Ovary (tissue), 9 donors: ENCODE measurements around the gene NAALADL1. TPM values are rescaled to one million over a fixed set of nuclear protein-coding genes. Genes with fewer than 3 reads are reported as not detected.

Source experiments
- DNase-seq, 5 donors: peaks; one replicate each; pipeline ENCODE4 v3.0.0-alpha.2; 2019 to 2020
- H3K27ac ChIP-seq, 2 donors: fragments of 200-600 bp; one replicate each; pipeline versions ENCODE4 v1.5.1 to v1.8.0; 2019 to 2022
- H3K27me3 ChIP-seq: fragments of 200-600 bp; one replicate; pipeline ENCODE4 v1.8.0; 2022
- H3K36me3 ChIP-seq: fragments of 200-600 bp; sonication (generic); one replicate; pipeline ENCODE4 v1.5.1; 2019
- H3K4me1 ChIP-seq: one replicate; pipeline ENCODE4 v1.8.1; 2013; ENCODE audit warnings: mild to moderate bottlenecking, moderate library complexity; ENCODE audit not compliant: insufficient read depth
- H3K4me3 ChIP-seq: fragments of 200-600 bp; sonication (generic); one replicate; pipeline ENCODE4 v1.5.1; 2017
- H3K9me3 ChIP-seq, 2 donors: fragments of 200-600 bp in 1 of 2; sonication (generic) in 1 of 2; one replicate each; pipeline versions ENCODE4 v1.5.1 to v1.8.1; 2013 to 2019; ENCODE audit warnings: mild to moderate bottlenecking in 1 of 2, moderate library complexity in 1 of 2
- CTCF ChIP-seq, 3 donors: fragments of 450-650 bp in 2 of 3; fragments of 200-600 bp in 1 of 3; IDR thresholded peaks; one replicate each; pipeline versions ENCODE4 v1.5.1 to v1.8.0; 2016 to 2022; ENCODE audit warnings: antibody characterized with exemption in 3 of 3, mild to moderate bottlenecking in 1 of 3
- EP300 ChIP-seq: sonication (generic); formaldehyde crosslinking; IDR thresholded peaks from one replicate; pipeline ENCODE4 v1.6.1; 2017; ENCODE audit warnings: antibody characterized with exemption
- POLR2A ChIP-seq: fragments of 450-650 bp; IDR thresholded peaks from one replicate; pipeline ENCODE4 v1.6.1; 2017; ENCODE audit warnings: antibody characterized with exemption, mild to moderate bottlenecking, moderate library complexity
- WGBS, 3 donors: extraction: QIAGEN DNeasy Blood & Tissue Kit in 1 of 3; methylation state at CpG; one replicate each; pipeline versions ENCODE4 v1.1.5 to v1.1.7; 2013 to 2017; 5-methylcytosine and 5-hydroxymethylcytosine counted together
- intact Hi-C, 4 donors: fragments of 100-400 bp; cut with DNase I; formaldehyde crosslinking; loops; one replicate each; pipeline versions ENCODE4 v1.11.0 to v1.15.1; 2022 to 2023
- polyA plus RNA-seq, 2 donors: library from polyadenylated mRNA; stranded (reverse); fragments of 200-250 nt in 1 of 2; fragments of 350-450 nt in 1 of 2; fragmentation: Illumina TruSeq in 1 of 2; extraction: RNeasy Lipid Tissue Mini Kit (QIAGEN cat#74804) in 1 of 2; gene quantifications; one replicate each; pipeline ENCODE4 v1.2.3, GENCODE V29; 2013 to 2014
- total RNA-seq, 7 donors: library from RNA; depleted of rRNA in 2 of 7; stranded (reverse); fragments of >200 nt in 2 of 7; fragmentation: NEBNext Ultra II Directional in 3 of 7; extraction: Animal tissue kit (Norgen Biotek cat#: 25700) in 3 of 7; gene quantifications; one replicate each; pipeline versions ENCODE4 v1.1.0 to v1.2.4, GENCODE V29; 2016 to 2023
- donor health status: DM: no; HTN: no; CAD: no; lungs with moderate emphysema.
- donor health status: DM: no; HTN: no; CAD: no.
- donor health status: Bipolar disorder and iron deficiency.
- donor health status: DM: yes; HTN: yes; CAD: no.
- donor health status: DM: no; HTN: no; CAD: no.
- donor health status: DM: yes; HTN: yes; CAD: no.

NAALADL1 gene
- total and polyA plus RNA-seq, 9 donors = 7.1 to 33.7 (median 17.6) TPM

GRCh38 chr11:65017937-65018336 is 40.4 kb downstream of the NAALADL1 start:
- H3K27me3 ChIP-seq = no peaks in the 10 kb centered on the region
- TF ChIP-seq EP300 = no peak
- TF ChIP-seq CTCF (IDR thresholded peaks at IDR 0.05) = no peak
- TF ChIP-seq POLR2A = no peak
- H3K9me3 ChIP-seq = no peaks in the 10 kb centered on the region
- H3K4me1 ChIP-seq = peaks cover 2% of the 10 kb centered on the region
- H3K4me3 ChIP-seq = no peak overlapping the region
- H3K36me3 ChIP-seq = no peaks in the 10 kb centered on the region
- intact Hi-C loops = loop anchor here in 3 of 4 donors (5.0 to 10.0 kb wide), 3 partner anchors 79 to 173 kb away; partner anchors contain the start of genes CDC42BPG (in 3 of the 3), TM7SF2 (in 1 of the 3), VPS51 (in 1 of the 3) and ZNHIT2 (in 1 of the 3)
- WGBS, 3 donors = 95 to 96% (median 96%) methylated on average over 6 of the region's 6 CpGs
- no peak overlapping the region for H3K27ac ChIP-seq
- no peak for DNase-seq

- intact Hi-C loops = loop anchor here in 3 of 4 donors (5.0 to 10.0 kb wide), 3 partner anchors 81 to 172 kb away; partner anchors contain the start of genes CDC42BPG (in 3 of the 3), TM7SF2 (in 1 of the 3), VPS51 (in 1 of the 3) and ZNHIT2 (in 1 of the 3)
- WGBS, 3 donors = 76 to 84% (median 77%) methylated on average over 4 of the region's 4 CpGs
Observed at GRCh38 chr11:65016705-65017104, 41.6 kb downstream of the NAALADL1 start.

GRCh38 chr11:65014726-65015227 is 43.6 kb downstream of the NAALADL1 start:
- TF ChIP-seq POLR2A (no peak), CTCF (IDR thresholded peaks at IDR 0.05) (no peak), EP300 (no peak)
- Histone ChIP-seq H3K9me3 (no peaks in the 10 kb centered on the region), H3K27ac (peak overlapping the region; percentile 94 to 99), H3K36me3 (no peaks in the 10 kb centered on the region), H3K27me3 (no peaks in the 10 kb centered on the region), H3K4me1 (peaks cover 2% of the 10 kb centered on the region), H3K4me3 (peak overlapping the region; percentile 56)
- no peak for DNase-seq
- WGBS, 3 donors = 27 to 31% (median 29%) methylated on average over 23 of the region's 23 CpGs
- intact Hi-C loops = loop anchor here (5.0 to 10.0 kb wide), 7 partner anchors 73 to 170 kb away; partner anchors contain the start of genes CDC42BPG (in 3 of the 4), TM7SF2 (in 2 of the 4), VPS51 (in 2 of the 4) and ZNHIT2 (in 2 of the 4)

More at GRCh38 chr11:65016705-65017104, 41.6 kb downstream of the NAALADL1 start:
- Histone ChIP-seq H3K4me1 (peaks cover 2% of the 10 kb centered on the region), H3K27me3 (no peaks in the 10 kb centered on the region), H3K4me3 (no peak overlapping the region), H3K9me3 (no peaks in the 10 kb centered on the region), H3K36me3 (no peaks in the 10 kb centered on the region), H3K27ac (no peak overlapping the region)
- no peak for DNase-seq
- no peak for TF ChIP-seq POLR2A
- TF ChIP-seq EP300 = no peak
- TF ChIP-seq CTCF (IDR thresholded peaks at IDR 0.05) = no peak

GRCh38 chr11:65013888-65014725 is 44.2 kb downstream of the NAALADL1 start, which contains the start of gene ARL2:
ARL2 (plus strand) TSS chr11:65014160; CDS start chr11:65014208, 48 bp downstream.
- Histone ChIP-seq H3K9me3 (no peaks in the 10 kb centered on the region), H3K4me3 (peak within 1 kb of the TSS; percentile 56), H3K4me1 (peaks cover 2% of the 10 kb centered on the region), H3K27ac (peak within 1 kb of the TSS; percentile 94 to 99), H3K36me3 (no peaks in the 10 kb centered on the region), H3K27me3 (no peaks in the 10 kb centered on the region)
- TF ChIP-seq CTCF (IDR thresholded peaks at IDR 0.05) = peak; percentile 74 to 93 (median 83)
- peak; percentile 32 for TF ChIP-seq POLR2A
- TF ChIP-seq EP300 = no peak
- DNase-seq = peak; percentile 92 to 95 (median 93)
- WGBS, 3 donors = 1 to 2% (median 1%) methylated on average over 70 to 96 of the region's 96 CpGs
- intact Hi-C loops = loop anchor here (1.0 to 10.0 kb wide), 8 partner anchors 73 to 169 kb away; partner anchors contain the start of genes CDC42BPG (in 3 of the 4), TM7SF2 (in 2 of the 4), ZNHIT2 (in 2 of the 4) and FAU (in 1 of the 4)
